GM19240 (cell line): ENCODE data around the gene CASP3.

Experiments
- DNase-seq: peaks from one replicate; pipeline ENCODE4 v3.0.0; 2011; ENCODE audit warnings: low spot score; ENCODE audit not compliant: insufficient read length

The CASP3 gene

DNA sequence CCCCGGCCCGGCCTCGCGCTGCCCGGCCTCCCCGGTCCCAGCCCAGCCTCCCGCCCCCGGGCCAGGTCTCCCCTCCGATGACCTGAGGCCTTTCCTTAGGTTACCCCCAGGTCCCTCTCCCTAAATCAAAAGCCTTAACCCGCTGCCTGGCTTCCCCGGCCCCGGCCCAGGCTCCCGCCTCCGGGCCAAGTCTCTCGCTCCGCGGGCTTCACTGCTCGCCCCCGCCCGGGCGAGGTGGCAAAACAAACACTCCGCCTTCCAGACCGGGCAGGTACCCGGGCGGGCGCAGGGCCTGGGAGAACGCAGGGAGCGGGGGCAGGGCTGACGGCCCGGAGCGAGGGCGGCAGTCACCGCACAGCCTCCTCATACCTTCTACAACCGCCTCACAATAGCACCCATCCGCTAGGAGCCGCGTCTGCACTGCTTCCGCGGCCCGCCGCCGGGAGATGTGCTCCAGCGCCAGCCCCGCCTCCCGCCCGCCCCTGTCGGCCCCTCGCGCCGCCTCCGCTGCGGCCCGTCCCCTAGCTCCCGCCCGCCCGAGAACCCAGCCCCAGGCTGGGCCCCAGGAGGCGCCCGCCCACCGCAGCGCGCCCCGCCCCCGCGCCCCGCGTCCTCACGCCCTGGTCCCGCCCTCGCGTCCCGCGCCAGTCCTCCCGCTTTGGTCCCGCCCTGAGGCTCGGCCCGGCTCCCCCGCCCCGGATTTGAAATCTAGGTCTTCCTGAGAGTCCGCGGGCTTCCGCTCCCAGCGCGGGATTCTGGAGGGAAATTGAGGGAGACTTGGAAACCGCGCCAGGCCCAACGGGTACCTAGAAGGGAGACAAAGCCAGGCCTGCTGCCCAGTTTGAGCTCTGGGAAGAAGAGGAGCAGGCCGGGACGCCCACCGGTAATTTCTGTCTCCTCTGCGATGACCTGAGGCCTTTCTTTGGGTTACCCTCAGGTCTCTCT is at the start of gene CASP3, which contains the start of gene PRIMPOL:
Gene CASP3 (minus strand): TSS at position 422 of the 945 bp plus-strand sequence. CDS start 10,994 bp downstream, outside the sequence.
Gene PRIMPOL (plus strand): TSS at position 713 of the 945 bp plus-strand sequence. CDS start 7,403 bp downstream, outside the sequence.
- DNase-seq: peak; percentile 37

DNA sequence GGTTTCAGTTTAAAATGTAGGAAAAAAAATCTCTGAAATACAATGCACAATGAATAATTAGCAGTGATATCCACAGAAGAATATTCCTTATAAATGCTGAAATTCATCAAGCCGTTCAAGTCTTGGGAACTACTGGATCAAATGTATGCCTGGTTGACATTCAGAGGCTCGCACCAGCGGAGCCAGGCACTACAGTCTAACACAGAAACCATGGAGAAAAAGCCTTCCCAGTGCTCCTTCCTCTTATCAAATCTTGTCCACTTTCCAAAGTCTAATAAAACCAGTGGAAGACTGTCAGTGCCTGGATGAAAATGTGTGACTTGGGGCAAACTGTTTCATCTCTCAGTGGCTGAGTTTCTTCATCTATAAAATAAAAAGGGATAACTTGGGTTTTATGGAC is 48.7 kb upstream of the CASP3 start:
- no peak for DNase-seq

DNA sequence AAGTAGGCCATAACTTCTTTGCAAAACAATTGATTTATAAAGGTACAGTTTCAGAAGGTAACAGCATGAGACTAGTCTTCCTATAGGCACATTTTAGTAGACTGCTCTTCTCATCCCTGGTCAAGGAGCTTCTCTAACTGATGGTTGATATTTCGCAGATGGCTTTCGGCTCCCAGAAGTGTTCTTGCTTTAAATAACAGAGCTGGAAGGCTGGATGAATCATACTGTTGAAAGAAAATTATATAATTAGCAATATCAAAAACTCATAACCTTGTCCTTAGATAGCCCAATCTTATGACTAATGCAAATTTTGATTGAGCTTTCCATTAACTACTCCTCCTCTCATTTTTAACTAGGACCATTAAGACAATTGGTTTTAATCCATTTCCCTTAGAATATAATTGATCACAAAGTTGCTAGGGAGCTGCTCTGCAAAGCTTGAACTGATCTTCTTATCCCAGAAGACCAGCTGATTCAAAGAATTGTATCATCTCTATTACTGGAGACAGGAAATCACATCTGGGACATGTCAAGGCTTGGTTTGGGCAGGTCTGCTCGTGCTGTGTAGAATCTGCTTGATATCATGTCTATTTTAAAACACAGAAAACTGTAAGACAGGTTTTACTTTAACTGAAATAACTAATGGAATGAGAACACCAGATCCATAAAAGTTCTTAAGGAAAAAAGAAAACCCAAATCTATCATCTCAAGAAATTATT is 46.1 kb upstream of the CASP3 start:
- no peak for DNase-seq

DNA sequence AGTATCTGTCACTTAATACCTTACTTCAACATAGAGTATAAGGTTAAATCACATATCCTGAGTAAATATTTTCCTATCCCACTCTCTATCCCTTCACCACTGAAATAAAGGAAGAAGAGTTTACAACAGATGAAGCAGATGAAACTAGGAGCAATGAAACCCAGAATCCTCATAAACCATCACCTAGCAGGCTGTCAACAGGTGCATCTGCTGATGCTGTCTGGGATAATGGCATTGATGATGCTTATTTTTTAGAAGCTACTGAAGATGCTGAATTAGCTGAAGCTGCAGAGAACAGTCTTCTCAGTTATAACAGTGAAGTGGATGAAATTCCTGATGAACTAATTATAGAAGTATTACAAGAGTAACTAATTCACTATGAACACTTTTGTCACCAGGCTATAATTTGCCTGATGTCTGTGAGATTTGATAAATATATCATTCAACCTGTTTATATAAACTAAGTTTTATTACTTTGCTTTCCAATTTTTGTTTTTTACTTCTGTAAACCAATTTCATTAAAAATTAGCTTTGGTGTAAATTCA is 45.2 kb upstream of the CASP3 start:
- DNase-seq: no peak

DNA sequence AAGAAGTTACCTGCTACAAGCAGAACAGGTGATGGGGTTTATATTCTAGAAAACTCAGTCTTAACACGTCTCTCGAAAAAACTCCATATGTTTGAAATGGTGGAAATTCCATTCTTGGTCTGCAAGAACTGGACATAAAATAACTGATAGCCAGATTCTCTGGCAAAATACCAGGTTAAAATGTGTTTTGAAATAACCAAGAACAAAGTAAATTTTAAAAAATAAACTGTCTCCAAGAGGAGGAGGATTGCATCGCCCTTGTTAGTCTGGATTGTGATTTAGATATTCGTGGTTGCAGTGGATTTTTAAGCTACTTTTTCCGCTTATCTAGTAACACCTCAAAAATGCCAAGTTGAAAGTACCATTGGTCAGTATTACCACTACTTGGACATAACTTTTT is 43.8 kb upstream of the CASP3 start:
- no peak for DNase-seq

DNA sequence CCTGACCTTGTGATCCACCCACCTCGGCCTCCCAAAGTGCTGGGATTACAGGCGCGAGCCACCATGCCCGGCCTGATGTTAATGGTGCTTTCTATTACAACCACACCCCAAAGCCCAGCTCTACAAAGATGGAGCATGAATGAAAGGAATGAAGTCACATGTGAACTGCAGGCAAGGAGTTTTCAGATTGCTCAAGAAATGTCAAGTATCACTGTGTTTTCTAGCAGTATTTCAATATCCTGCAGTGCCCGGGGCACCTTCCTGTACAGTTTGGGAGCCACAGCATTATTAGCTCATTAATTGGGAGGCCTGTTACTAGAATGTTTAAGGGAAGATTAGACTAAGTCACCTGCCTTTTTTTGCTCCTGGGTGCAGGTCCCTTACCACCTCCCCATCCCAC is 40.4 kb upstream of the CASP3 start:
- DNase-seq: no peak

DNA sequence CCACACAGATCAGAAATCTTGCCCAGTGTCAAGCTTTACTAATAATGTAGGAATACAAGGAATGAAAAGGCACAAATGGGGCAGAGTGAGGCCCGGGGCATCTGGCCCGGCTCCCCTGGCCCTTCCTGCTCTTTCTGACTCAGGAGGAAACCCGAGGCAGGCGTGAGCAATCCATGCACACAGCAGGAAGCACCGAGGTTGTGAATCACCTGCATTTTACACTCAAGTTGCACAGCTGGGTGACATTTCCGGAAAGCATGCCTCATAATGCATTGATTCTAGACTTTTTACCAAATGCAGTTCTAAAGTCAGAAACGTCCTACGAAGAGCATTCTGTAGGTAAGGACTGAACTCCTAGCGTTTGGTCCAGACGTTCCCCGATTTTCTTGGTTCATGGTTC is 39.2 kb upstream of the CASP3 start:
- no peak for DNase-seq

DNA sequence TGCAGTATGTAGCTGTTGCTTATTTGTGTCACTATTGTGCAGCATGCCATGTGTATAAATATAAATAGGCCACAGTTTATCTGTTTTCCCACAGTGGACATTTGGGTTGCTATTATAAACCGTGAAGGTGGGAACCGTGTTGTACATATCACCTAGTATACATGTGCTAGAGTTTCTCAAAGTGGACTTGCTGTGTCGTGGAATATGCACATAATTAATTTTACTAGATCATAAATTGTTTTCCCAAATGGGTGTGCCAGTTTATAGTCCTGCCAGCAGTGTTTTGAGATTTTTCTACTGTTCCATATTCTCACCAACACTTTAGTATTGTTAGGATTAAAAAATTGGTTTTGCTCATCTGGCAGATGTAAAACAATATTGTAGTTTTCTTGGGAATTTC is 38.8 kb upstream of the CASP3 start:
- DNase-seq: no peak

DNA sequence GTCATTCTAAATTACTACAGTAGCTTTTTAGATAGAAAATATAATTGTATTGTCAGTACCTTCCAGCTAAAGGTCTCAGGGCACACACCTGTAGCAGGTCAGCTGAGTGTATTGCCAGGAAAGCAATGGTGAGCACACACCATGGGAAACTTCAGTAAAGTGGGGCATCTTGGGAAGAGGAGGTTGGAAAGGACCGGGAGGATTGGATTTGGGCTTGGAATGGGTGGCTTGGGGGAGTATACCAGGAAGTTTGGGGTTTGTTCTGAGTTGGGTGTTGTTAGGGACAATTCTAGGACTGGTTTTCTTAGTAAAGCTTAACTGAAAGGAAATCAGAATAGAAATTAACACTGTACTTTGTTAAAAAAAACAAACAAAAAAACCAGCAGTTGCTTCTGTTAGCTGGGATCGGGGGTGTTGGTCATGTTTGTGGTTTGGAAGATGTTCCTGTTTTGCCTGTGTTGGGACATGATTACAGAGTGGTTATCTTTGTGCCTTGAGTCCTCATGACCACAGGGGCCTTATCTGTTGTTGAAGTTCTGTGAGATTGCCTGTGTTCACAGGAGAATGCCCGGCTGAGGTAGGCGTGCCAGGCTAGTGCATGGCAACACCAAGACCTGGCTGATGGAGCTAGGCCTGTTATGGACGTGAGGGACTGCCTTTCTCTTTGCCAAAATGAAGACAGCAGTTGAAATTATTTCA is 35.4 kb upstream of the CASP3 start:
- no peak for DNase-seq

DNA sequence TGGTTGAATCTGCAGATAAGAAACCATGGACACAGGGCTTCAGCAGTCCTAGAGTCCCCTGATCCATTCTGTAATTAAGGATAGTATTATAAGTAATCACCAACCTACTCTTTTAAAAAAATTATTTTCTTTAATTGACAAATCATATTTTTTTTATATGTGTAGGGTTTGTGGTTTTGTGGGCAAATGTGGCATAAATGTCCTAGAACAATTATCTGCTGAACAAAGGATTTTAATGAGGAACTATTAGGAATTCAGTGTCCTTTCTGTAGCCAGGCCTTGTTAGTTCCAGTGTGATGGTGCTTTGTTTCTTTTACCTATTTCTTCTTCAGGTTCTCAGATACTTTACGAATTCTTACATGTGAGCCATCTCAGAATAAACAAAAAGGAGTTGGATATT is 32.7 kb upstream of the CASP3 start:
- no peak for DNase-seq

DNA sequence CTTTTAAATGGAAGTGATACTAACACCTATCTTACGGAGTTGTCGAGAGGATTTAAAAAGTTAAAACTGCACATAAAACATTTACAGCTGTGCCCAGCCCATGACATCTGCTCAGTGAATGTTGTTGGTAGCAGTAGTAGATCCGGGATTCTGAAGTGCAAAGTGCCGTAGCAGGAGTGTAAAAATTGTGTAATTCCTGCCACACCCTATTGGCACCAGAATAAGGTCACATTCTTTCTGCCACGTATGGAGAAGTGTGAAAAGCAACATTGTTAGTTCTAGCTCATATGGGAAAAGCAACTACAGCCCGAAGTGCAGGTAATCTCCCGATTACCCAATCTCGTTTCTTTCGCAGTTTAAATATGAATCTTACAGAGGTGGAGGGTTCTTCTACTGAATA is 31.5 kb upstream of the CASP3 start:
- DNase-seq: no peak

DNA sequence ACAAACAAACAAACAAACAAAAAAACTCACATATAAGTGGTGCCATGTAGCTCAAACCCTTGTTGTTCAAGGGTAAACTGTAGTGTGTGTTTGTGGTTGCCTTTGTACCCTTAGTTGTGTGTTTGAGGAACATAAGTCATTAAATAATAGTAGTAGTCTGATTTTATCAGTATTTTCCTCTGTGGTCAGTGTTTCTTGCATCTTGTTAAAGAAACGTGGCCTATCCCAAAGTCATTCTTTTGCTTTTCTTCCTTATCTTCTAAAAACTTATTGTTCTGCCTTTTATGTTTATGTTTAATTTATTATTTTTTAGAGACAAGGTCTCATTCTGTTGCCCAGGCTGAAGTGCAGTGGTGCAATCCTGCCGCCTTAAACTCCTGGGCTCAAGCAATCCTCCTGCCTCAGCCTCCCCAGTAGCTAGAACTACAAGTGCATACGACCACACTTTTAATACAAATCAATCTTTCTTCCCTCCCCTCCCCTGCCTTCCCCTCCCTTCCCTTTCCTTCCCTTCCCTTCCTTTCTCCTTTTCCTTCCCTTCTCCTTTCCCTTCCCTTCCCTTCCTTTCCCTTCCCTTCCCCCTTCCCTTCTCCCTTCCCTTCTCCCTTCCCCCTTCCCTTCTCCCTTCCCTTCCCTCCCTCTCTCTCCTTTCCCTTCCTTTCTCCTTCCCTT is 26.7 kb upstream of the CASP3 start:
- no peak for DNase-seq

DNA sequence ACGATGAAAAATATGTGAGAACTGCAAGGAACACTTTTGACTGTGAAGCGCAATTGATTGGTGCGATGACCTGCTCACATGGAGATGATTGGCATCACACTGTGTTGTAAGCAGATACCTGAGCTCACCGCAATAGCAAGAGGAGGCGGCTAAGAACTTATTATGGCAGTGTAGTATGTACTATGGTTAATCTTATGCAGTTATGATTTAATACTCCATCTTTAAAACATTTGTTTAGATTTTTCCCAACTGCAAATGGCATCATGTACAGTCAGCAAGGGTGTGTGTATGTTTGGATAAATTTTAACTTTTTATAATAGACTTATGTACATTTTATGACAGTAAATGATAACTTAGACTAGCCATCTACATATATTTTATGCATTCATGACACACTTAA is 25.8 kb upstream of the CASP3 start:
- no peak for DNase-seq

DNA sequence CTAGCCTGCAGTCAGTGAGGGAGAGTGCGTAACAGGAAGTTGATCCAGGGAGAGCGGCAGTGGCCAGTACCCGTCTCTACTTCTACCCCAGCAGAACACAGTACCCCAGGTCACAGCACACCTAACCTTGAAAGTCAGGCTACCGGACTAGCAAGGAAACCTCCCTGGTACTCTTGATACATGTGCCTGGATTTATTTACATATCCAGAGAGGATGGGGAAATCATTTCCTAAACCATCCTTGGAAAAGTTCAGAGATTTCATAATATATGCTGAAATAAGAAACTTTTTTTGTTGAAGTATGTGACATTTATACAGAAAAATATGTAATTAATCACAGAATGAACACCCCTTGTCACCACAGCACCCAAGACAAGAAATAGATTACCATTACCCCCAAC is 24.8 kb upstream of the CASP3 start:
- DNase-seq: no peak

DNA sequence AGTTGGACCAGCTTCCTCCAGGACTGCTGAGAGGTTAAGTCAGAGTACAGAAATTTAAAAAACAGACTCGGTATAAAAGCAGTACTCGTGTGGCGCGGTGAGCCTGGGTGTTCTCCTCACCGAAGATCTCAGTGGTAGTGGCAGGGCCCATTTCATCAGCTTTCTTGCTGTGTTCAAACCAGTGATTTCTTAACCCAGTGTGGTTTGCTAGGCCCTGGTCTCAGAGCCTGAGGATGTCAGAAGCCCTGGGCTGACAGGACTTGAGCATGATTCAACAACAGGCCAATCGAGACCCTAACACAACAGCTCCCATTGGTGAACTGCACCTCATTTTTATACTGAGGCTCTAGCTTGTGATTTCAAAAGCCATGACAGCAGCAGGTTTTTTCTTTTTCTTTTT is 23.5 kb upstream of the CASP3 start:
- no peak for DNase-seq

DNA sequence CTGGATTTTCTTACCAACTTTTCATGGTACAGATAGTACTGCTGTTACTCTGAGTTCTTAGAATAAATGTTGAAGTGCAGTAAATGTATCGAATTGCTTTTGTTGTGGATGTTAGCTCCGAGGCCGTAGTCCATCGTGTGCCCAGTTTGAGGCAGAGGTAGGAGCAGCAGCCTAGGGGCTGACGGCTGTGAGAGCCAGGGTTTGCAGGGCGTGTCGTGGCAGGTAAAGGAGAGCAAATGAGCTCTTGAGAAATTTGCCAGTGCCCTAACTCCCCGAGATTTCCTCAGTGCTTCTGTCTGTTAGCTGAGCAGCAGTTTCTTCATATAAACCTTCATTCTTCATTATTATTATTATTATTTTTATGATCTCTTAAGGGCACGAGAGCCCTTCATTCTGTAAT is 21.9 kb upstream of the CASP3 start:
- no peak for DNase-seq

DNA sequence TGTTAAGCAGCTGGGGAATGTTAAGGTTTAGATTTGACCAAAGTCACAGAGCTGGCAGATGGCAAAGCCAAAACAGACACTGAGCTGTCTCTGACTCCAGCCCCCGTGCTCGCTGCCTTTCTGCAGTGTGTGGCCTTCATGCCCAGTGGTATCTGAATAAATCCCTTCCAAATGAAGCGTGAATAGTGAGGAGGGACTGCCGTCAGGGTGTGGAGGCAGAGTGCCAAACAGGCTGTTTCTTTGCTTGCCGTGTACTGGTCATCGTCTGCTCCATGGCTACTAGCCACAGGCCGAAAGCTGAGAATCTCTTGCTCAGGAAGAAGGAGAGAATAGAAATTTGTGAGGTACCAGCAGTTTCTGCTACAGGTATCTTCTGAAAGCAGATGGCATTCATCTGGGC is 20.0 kb upstream of the CASP3 start:
- no peak for DNase-seq

DNA sequence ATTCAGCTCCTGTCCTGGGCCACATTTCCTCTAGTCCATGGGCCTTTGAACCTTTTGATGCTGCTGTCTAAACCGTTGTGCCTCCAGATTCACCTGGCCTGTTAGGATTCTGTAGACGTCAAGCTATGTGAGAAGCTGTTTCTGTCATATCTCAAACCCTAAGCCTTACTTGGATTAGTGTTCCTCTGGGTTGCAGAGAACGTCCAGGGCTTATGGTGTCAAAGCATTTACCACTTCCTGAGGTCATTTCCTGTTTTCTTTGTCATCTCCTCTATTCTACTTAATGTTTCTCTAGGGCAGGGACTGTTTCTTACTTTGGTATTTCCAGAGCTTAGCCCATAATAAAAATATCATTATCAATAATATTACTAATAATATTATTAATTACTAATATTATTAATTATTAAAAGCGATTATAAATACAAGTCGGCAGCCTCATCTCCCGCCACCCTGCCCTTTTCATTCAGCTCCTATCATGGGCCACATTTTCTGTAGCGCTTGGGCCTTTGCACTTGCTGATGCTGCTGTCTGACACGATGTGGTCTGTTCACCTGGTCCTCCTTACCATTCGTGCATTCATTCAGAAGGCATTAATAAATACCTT is 19.4 kb upstream of the CASP3 start:
- no peak for DNase-seq

DNA sequence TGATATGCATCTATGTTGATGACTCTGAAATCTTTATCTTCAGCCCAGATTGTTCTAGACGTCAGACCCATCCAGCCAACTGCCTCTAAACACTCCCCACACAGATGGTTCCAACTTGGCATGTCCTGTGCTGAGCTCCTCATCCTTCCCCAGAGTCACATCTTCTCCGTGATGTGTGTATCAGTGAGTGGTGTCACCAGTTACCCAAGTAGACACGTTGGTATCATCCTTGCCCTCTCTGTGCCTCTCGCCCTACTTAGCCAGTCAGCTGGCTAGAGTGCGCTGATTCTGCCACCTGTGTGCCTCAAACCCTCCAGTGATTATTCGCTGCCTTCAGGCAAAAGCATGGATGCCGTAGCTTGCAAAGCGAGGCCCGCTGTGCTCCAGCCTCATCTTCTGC is 18.8 kb upstream of the CASP3 start:
- no peak for DNase-seq

DNA sequence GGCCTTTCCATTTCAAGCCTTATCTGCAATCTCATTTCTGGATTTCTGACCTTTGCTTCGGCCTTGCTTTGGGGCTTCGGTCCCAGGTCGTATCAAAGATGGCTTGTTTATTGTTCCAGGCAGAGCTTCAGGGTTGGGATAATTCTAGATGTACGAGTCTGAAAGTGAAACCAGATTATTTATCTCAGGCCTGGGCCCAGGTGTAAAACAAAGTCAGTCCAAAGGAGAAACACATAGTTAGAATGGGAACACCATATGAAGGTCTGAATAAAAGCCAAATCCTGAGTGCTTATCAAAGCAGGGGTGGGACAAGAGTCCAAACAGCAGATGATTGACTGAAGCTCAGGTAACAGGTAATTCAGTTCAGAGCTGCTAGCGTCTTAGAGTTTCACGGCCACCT is 17.4 kb upstream of the CASP3 start:
- no peak for DNase-seq
